ENCODE data around the gene ARHGAP26. TPM values are rescaled to one million over a fixed set of nuclear protein-coding genes. Genes with fewer than 3 reads are reported as not detected.

The ARHGAP26 gene
- total RNA-seq, 1 donor from 2014 or later: 18.7 TPM

GRCh38 chr5:142829801-142830220 is 59.6 kb downstream of the ARHGAP26 start:
- no peaks in the 10 kb centered on the region for H3K9me3 Mint-ChIP-seq

GRCh38 chr5:142830241-142831008 is 60.2 kb downstream of the ARHGAP26 start:
- no peak for DNase-seq (ENCODE audit: extremely low spot score, unreplicated experiment)
- Mint-ChIP-seq H3K36me3 (peaks cover 1% of the 10 kb centered on the region), H3K27ac (no peak overlapping the region), H3K4me1 (ENCODE audit: unreplicated experiment) (peaks cover 42% of the 10 kb centered on the region), H3K9me3 (no peaks in the 10 kb centered on the region), H3K27me3 (no peaks in the 10 kb centered on the region), H3K4me3 (no peak overlapping the region)
- no peak for TF ChIP-seq CTCF (conservative IDR thresholded peaks at IDR 0.05)

More at GRCh38 chr5:142829801-142830220, 59.6 kb downstream of the ARHGAP26 start:
- Mint-ChIP-seq H3K27ac (no peak overlapping the region), H3K4me3 (no peak overlapping the region), H3K27me3 (no peaks in the 10 kb centered on the region), H3K36me3 (no peaks in the 10 kb centered on the region), H3K4me1 (ENCODE audit: unreplicated experiment) (peaks cover 46% of the 10 kb centered on the region)
- TF ChIP-seq CTCF (conservative IDR thresholded peaks at IDR 0.05): no peak
- no peak for DNase-seq (ENCODE audit: extremely low spot score, unreplicated experiment)

GRCh38 chr5:142831009-142831383 is 60.8 kb downstream of the ARHGAP26 start:
- no peak for TF ChIP-seq CTCF (conservative IDR thresholded peaks at IDR 0.05)
- DNase-seq (ENCODE audit: extremely low spot score, unreplicated experiment): no peak
- no peak overlapping the region for H3K4me3 Mint-ChIP-seq
- no peaks in the 10 kb centered on the region for H3K9me3 Mint-ChIP-seq
- no peak overlapping the region for H3K27ac Mint-ChIP-seq
- H3K36me3 Mint-ChIP-seq: peaks cover 3% of the 10 kb centered on the region
- no peaks in the 10 kb centered on the region for H3K27me3 Mint-ChIP-seq
- H3K4me1 Mint-ChIP-seq (ENCODE audit: unreplicated experiment): peaks cover 37% of the 10 kb centered on the region

- Mint-ChIP-seq H3K4me1 (ENCODE audit: unreplicated experiment) (peaks cover 36% of the 10 kb centered on the region), H3K4me3 (no peak overlapping the region), H3K27me3 (no peaks in the 10 kb centered on the region), H3K36me3 (peaks cover 3% of the 10 kb centered on the region), H3K9me3 (no peaks in the 10 kb centered on the region), H3K27ac (no peak overlapping the region)
- no peak for DNase-seq (ENCODE audit: extremely low spot score, unreplicated experiment)
- no peak for TF ChIP-seq CTCF (conservative IDR thresholded peaks at IDR 0.05)
Observed at GRCh38 chr5:142832263-142832662, 62.1 kb downstream of the ARHGAP26 start.

GRCh38 chr5:142833517-142834449 is 63.6 kb downstream of the ARHGAP26 start:
- H3K36me3 Mint-ChIP-seq: peaks cover 3% of the 10 kb centered on the region
- no peaks in the 10 kb centered on the region for H3K27me3 Mint-ChIP-seq
- no peaks in the 10 kb centered on the region for H3K9me3 Mint-ChIP-seq
- no peak for TF ChIP-seq CTCF (conservative IDR thresholded peaks at IDR 0.05)
- peaks cover 32% of the 10 kb centered on the region for H3K4me1 Mint-ChIP-seq (ENCODE audit: unreplicated experiment)
- DNase-seq (ENCODE audit: extremely low spot score, unreplicated experiment): no peak
- H3K27ac Mint-ChIP-seq: no peak overlapping the region
- peak overlapping the region; percentile 32 for H3K4me3 Mint-ChIP-seq

All from type B pancreatic cell (in vitro differentiated cells).